Fibroblast of skin of left biceps (primary cell): Measurements from ENCODE around the gene SIT1.

ENCODE experiments used
- DNase-seq, 2 experiments: peaks; one replicate each; pipeline ENCODE4 v3.0.0-alpha.2; 2013; ENCODE audit warnings: low read depth in 2 of 2

The SIT1 gene

GRCh38 chr9:35682520-35683315 lies 32.0 kb upstream of the SIT1 start:
- no peak for DNase-seq

DNA sequence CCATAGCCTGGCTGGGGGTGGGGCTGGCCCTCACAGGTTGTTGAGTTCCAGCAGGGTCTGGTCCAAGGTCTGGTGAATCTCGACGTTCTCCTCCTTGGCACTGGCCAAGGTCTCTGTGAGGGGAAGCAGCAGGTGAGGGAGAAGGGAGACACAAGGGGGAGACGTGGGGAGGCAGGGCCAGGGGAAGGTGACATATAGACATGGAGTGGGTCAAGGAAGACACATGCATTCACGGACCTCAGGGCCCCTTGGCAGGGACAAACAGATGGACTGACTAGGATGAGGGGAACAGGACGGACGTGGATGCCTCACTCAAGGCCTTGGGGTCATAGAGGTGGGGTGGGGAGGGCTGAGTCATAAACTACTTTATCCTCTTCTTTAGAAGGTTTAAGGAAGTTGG lies 31.3 kb upstream of the SIT1 start:
- DNase-seq: no peak

DNA sequence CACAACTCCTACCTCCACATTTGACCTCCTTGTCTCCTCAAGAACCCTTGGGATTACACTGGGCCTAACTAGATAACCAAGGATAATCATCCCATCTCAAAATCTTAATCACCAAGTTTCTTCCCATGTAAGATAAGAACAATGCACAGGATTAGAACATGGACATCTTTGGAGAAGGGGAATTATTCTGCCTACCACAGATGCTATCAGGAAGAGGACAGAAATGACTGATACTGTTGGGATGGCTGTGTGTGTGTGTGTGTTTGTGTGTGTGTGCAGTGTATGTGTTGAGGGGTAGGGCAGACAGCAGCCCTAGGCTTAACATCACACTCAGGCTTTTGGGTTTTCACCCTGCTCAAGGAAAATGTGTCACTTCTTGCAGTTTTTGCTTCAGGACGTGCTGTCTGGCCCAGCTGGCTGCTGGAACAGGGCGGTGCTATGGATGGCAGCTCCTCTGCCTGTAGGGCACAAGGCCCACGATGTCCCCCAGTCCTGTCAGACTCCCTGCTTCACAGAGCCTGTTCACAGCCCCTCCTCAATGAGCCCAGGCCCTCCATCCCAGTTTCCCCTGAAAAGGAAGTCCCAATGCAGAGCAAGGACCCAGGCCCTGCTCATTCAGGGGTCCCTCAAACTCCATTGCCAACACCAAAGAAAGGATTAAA lies 30.7 kb upstream of the SIT1 start:
- DNase-seq: no peak

DNA sequence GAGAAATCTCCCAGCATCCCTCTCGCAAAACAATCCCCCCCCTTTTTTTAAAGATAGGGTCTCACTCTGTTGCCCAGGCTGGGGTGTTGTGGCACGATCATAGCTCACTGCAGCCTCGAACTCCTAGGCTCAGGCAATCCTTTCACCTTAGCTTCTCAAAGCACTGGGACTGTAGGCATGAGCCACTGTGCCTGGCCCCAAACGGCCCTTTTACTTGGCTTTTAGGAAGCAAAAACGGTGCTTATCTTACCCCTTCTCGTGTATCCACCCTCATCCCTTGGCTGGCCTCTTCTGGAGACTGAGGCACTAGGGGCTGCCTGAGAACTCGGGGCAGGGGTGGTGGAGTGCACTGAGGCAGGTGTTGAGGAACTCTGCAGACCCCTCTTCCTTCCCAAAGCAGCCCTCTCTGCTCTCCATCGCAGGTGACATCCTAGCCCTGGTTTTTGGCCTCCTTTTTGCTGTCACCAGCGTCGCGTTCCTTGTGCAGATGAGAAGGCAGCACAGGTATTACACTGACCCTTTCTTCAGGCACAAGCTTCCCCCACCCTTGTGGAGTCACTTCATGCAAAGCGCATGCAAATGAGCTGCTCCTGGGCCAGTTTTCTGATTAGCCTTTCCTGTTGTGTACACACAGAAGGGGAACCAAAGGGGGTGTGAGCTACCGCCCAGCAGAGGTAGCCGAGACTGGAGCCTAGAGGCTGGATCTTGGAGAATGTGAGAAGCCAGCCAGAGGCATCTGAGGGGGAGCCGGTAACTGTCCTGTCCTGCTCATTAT lies 29.8 kb upstream of the SIT1 start:
- no peak for DNase-seq

DNA sequence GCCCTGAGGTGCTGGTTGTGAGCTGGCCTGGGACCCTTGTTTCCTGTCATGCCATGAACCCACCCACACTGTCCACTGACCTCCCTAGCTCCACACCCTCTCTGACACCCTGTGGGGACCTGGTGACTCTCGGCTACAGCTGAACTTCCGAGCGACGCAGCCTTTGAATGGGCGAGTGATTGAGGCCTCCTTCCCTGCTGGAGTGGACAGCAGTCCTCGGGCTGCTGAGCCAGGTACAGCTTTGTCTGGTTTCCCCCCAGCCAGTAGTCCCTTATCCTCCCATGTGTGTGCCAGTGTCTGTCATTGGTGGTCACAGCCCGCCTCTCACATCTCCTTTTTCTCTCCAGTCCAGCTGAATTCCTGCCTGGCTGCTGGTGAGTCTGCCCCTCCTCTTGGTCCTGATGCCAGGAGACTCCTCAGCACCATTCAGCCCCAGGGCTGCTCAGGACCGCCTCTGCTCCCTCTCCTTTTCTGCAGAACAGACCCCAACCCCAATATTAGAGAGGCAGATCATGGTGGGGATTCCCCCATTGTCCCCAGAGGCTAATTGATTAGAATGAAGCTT lies 29.1 kb upstream of the SIT1 start:
- no peak for DNase-seq

DNA sequence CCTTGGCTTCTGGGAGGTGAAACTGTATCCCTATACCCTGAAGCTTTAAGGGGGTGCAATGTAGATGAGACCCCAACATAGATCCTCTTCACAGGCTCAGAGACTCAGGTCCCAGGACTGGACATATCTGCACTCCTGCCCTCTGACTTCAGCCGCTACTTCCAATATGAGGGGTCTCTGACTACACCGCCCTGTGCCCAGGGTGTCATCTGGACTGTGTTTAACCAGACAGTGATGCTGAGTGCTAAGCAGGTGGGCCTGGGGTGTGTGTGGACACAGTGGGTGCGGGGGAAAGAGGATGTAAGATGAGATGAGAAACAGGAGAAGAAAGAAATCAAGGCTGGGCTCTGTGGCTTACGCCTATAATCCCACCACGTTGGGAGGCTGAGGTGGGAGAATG lies 28.4 kb upstream of the SIT1 start:
- no peak for DNase-seq

- DNase-seq: no peak
Measured at GRCh38 chr9:35675732-35676392, 25.1 kb upstream of the SIT1 start.

DNA sequence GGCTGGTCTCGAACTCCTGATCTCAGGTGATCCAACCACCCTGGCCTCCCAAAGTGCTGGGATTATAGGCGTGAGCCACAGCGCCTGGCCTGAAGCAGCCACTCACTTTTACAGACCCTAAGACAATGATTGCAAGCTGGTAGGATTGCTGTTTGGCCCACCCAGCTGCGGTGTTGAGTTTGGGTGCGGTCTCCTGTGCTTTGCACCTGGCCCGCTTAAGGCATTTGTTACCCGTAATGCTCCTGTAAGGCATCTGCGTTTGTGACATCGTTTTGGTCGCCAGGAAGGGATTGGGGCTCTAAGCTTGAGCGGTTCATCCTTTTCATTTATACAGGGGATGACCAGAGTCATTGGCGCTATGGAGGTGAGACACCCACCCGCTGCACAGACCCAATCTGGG lies 24.5 kb upstream of the SIT1 start:
- DNase-seq: no peak

GRCh38 chr9:35674025-35674361 lies 23.3 kb upstream of the SIT1 start:
- no peak for DNase-seq

GRCh38 chr9:35673132-35674024 lies 22.6 kb upstream of the SIT1 start, which contains the start of gene CA9:
Gene CA9, plus strand, starts transcription at chr9:35673928. Its CDS starts 32 bp downstream, at chr9:35673960.
- no peak for DNase-seq

- no peak for DNase-seq
Measured at GRCh38 chr9:35669331-35670145, 18.8 kb upstream of the SIT1 start.

- DNase-seq: no peak
Measured at GRCh38 chr9:35667939-35668338, 17.2 kb upstream of the SIT1 start.

GRCh38 chr9:35666549-35666948 lies 15.8 kb upstream of the SIT1 start:
- DNase-seq: no peak

DNA sequence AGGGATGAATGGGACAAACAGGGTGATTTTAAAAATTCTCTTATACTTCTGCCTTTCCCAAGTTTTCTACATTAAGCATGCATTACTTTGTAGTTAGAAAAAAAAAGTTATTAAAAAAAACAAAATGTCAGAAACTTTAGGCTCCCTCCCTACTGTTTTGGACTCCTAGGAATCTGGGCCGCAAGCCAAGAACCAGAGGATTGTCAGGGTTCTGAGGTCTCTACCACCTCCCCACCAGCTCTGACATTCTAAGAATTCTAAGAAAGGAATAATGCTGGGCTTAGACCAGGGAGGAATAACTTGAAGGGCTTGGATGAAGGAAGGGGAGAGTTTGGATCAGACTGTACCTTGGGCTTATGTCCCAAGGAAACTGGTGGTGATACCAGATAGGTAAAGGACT lies 15.3 kb upstream of the SIT1 start:
- DNase-seq: no peak

DNA sequence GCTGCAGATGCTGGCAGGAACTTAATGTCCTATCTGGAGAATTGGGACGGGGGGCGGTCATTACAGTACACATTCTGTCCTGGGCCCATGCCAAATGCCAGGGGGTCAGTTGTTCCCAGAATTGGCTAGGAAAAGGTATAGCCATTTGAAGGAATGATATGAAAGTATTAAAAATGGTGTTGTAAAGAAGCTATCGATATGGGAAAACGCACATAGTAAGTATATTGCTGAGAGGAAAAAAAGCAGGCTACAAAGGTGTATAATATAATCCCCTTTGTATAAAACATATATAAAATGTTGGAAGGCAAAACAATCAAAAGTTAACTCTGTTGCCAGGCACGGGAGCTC lies 14.7 kb upstream of the SIT1 start:
- no peak for DNase-seq

GRCh38 chr9:35664531-35665470 lies 14.1 kb upstream of the SIT1 start, which contains the start of gene ARHGEF39:
Gene ARHGEF39, minus strand, starts transcription at chr9:35665195. Its CDS starts 26 bp downstream, at chr9:35665169.
- DNase-seq: no peak

- no peak for DNase-seq
Measured at GRCh38 chr9:35662437-35662836, 11.7 kb upstream of the SIT1 start.

GRCh38 chr9:35661756-35662350 lies 11.1 kb upstream of the SIT1 start:
- no peak for DNase-seq
